ENCODE results near the gene ITGB2.
"Not testable (repeated sequence)": the region's sequence is repeated elsewhere in the genome, so short reads cannot be mapped to it uniquely, and the experiment has no call there.

The ITGB2 gene

GRCh38 chr21:44924606-44925377, 4.1 kb upstream of the ITGB2 start:
- DNase-seq = no peak

DNA sequence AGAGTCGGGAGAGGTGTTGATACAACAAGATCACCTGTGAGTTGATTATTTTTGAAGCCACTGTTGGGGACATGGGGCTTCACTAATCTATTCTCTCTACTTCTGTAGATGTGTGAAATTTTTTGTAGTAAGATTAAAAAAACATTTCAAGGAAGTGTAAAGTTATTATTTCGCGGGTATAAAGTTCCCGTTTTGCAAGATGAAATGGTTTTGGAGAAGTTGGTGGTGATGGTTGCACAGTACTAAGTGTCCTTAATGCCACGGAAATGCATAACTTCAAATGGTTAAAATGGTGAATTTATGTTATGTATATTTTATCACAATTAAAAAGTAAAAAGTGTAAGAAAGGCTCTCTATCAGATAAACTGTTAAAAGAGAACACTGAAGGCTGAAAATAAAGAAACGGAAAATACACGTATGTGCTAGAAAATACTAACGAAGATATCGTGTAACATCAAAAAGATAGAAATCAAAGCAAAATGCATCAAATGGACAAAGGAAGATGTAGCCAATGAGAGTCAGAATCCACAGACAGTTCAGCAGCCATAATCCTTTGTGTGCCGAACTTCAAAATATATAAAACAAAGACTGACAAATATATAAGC, 2.9 kb upstream of the ITGB2 start:
- DNase-seq = no peak

DNA sequence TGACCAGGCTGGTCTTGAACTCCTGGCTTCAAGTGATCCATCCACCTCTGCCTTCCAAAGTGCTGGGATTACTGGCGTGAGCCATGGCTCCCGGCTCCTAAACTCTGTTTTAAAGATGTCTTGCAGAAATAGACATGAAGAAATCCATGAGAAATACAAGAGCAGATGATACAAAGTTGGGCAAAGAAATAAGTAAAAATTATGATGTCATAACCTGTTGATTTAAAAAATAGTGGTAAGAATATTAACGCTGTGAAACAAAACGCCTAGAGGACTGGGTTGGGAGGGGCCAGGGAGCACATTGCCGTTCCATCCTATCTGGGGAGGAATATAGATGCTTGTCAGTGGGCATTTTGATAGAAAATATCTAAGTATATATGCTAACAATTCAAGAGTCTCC, 1.2 kb upstream of the ITGB2 start:
- no peak for DNase-seq

- no peak for DNase-seq
Measured at GRCh38 chr21:44919913-44920693, 596 bp downstream of the ITGB2 start.

DNA sequence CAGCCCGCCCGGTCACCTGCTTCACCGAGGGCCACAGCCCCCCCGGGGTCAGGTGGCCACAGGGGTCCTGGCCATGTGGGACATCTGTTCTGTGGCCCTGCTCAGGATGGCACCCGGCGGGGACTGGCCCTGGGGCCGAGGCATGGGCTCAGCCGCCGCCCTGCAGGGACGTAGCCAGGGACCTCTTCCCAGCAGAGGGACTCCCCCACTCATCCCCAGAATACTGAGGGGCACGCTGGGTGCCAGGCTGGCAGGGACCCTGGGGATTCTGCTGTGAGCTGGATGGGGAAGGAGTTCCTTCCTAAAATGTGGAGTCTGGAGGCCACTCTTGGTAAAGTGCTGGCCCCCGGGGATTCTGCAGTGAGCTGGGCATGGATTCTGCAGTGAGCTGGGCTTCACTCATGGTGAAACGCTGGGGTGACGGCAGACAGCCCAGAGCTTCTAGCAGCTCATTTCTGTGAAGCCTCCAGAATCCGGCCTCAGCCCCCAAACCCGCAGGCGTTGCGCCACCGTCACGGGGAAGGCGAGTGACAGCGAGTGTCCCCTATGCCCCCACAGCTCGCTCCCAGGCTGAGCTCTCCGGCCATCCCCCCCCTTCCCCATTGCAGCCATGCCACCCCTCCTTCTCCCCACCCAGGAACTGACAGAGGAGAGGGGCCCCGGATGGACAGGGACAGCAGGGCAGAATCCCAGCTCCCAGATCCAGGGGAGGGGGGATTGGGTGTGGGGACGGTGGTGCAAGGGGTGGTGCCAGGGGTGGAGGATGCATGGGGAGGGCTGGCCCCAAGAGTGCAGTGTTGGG, 1.4 kb downstream of the ITGB2 start:
- no peak for DNase-seq

DNA sequence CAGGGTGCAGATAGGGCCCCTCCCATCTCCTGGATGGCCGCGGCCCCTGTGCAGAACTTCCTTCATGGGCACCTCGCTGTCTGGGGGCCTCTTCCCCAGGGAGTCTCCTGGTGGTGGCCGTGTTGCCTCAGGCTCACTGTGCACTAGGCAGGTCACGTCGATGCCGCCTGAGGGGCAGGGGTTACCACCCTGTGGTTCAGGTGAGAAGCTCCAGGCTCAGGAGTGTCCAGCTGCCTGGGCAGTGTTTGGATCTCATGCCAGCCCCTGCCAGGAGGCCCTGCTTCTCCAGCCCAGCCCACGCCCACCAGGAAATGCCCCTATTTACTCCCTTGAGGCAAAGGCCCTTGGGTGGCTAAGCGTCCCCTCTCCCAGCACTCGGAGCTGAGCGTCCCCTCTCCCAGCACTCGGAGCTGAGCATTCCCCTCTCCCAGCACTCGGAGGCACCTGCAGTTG, 2.1 kb downstream of the ITGB2 start:
- no peak for DNase-seq

GRCh38 chr21:44918107-44918470, 2.6 kb downstream of the ITGB2 start:
- no peak for DNase-seq

- no peak for DNase-seq
Measured at GRCh38 chr21:44917446-44918106, 3.1 kb downstream of the ITGB2 start.

GRCh38 chr21:44916965-44917364, 3.7 kb downstream of the ITGB2 start:
- DNase-seq = no peak

DNA sequence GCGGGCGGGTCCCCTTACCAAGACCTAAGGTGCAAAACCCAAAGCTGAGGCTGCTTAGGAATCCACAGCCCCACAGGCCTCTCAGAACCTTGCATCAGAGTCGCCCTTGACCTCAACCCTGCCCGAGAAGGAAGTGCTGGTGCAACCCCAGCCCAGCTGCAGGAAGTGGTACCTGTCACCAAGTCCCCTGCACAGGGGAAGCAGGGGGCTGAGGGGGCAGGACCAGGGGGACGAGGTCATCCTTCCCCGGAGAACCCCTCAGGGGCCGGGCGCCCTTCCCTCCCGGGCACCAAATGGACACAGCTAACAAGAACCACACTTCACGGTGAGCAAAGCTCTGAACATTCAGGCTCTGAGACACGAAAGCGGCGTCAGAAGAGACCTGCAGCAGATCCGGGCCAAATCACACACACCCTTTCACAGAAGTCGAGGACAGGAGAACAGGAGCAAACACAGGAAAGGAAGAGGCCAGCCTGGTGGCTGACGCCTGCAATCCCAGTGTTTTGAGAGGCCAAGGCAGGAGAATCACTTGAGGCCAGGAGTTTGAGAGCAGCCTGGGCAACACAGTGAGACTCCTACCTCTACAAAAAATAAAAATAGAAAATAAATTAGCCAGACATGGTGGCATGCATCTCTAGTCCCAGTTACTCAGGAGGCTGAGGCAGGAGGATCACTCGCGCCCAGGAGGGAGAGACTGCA, 6.4 kb downstream of the ITGB2 start:
- no peak for DNase-seq

- no peak for DNase-seq
Measured at GRCh38 chr21:44913425-44914175, 7.1 kb downstream of the ITGB2 start.

DNA sequence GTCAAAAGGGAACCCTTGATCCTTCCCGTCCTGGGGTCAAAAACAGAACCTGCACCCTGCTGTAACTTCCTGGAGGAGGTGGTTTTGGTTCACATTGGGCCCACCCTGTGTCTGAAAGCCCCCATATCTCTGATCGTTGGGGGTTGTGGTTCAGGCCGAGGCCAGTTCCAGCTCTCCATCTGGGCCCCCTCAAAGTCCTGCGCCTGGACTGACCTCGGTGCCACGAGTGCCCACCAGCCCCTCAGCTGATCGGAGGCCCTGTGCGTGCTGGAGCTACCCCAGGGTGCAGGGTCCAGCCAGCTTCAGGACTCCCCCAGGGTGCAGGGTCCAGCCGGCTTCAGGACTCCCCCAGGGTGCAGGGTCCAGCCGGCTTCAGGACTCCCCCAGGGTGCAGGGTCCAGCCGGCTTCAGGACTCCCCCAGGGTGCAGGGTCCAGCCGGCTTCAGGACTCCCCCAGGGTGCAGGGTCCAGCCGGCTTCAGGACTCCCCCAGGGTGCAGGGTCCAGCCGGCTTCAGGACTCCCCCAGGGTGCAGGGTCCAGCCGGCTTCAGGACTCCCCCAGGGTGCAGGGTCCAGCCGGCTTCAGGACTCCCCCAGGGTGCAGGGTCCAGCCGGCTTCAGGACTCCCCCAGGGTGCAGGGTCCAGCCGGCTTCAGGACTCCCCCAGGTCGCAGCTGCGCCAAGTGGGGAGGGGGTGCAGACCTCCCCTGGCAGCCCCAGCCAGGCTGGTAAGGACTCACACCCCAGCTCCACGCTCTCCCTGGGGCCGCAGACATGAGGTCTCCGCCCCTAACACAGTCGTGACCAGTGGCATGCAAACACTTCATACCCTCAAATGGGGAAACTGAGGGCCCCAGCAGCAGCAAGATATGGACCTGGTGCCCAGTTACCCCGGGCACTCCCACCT, 7.9 kb downstream of the ITGB2 start:
- DNase-seq = not testable (repeated sequence)

- no peak for DNase-seq
Measured at GRCh38 chr21:44912158-44912473, 8.6 kb downstream of the ITGB2 start.

DNA sequence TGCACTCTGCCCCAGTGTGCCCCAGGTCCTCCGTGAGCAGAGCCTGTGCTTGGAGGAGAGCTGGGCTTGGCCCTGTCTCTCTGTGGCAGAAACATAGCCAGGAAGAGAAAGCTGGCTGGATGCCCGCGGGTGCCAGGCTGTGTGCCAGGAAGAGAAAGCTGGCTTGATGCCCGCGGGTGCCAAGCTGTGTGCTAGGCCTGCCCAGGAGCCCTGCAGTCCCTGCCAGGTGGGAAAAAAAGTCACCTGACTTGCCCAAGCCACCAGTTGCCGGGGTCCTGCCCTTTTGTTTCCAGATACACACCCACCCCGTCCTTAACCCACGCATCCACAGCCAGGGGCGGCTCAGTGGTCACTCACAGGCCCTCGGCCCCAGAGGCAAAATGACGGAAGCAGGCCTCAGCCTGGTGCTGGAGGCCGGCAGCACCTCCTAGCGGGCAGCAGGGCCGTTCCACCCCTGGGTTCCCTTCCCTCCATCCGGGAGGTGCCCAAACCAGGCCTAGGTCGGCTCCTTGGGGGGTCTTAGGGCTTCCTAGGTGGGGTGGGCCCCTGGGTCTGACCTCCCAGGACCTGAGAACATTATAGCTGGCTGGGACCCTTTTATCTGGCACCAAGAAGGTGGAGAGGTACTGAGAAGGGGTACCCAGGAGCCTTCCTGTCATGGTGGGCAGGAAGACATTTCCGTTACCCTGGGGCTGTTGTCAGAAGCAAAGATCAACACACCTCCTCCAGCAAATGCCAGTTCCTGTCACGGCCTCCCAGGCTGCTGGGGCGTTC, 9.1 kb downstream of the ITGB2 start:
- DNase-seq = no peak

GRCh38 chr21:44911068-44911383, 9.7 kb downstream of the ITGB2 start:
- DNase-seq = no peak

DNA sequence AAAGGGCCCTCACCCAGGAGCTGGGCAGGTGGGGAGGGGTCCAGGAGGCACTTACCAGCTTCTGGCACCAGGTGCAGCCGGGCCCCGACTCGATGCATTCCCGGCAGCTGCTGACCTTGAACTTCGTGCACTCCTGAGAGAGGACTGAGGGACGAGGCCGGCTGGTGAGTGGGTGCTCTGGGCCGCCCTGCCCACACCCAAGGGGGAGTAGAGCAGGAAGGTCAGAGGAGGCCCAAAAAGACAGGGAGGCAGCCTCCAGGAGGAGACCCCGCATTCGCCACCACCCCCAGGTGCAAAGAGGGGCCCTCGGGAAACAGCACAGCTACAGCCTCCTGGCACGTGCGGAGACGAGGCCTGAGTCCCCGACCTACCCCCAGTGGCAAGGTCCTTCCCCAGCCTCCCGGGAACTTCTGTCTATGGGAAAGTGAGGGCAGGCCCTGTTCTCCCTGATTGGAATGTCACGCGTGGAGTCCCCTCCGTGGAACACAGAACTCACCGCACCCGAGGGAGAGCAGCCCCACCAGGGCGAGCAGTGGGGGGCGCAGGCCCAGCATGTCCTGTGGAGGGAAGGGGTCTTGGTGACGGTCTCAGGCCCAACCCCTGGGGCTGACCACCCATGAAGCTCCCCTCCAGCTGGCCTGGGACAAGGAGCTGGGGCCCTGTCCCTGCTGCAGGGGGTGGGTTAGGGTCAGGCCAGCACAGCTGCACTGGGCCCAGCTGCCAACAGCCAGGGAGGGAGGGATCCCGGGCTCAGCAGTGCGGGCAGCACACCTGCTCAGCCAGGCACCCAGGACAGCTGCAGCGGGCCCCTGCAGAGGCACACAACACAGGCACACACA, 10.3 kb downstream of the ITGB2 start:
- no peak for DNase-seq

GRCh38 chr21:44909719-44910118, 11.0 kb downstream of the ITGB2 start:
- DNase-seq = no peak

- no peak for DNase-seq
Measured at GRCh38 chr21:44908908-44909307, 11.8 kb downstream of the ITGB2 start.
